GM23338 (cell line): ENCODE data around the gene PREP. TPM values are rescaled to one million over a fixed set of nuclear protein-coding genes. Genes with fewer than 3 reads are reported as not detected.

ENCODE experiments used
- ATAC-seq: fragments of 200-7000 bp; cut with Tn5 transposase; 3 replicates; pipeline ENCODE4 v1.9.1; 2020
- DNase-seq: peaks from one replicate; pipeline ENCODE4 v3.0.0-alpha.2; 2015; ENCODE audit warnings: low spot score
- H2AFZ ChIP-seq: fragments of 200-600 bp; sonication (generic); 2 replicates; pipeline ENCODE4 v1.8.0; 2016; ENCODE audit warnings: antibody characterized with exemption, mild to moderate bottlenecking, moderate library complexity
- H3F3A ChIP-seq: fragments of 200-600 bp; sonication (generic); replicated peaks from 2 replicates; pipeline ENCODE4 v1.8.0; 2017; ENCODE audit warnings: antibody characterized with exemption, mixed run types, low read depth
- H3K27ac ChIP-seq: fragments of 200-600 bp; sonication (generic); 2 replicates; pipeline ENCODE4 v1.6.1; 2016; ENCODE audit warnings: low read depth
- H3K27me3 ChIP-seq: fragments of 200-600 bp; sonication (generic); 2 replicates; pipeline ENCODE4 v1.8.0; 2016; ENCODE audit warnings: mild to moderate bottlenecking, mixed run types, moderate library complexity; ENCODE audit not compliant: insufficient read depth
- H3K36me3 ChIP-seq: fragments of 200-600 bp; sonication (generic); 2 replicates; pipeline ENCODE4 v1.8.0; 2016; ENCODE audit warnings: mild to moderate bottlenecking; ENCODE audit not compliant: insufficient read depth
- H3K4me1 ChIP-seq: fragments of 200-600 bp; sonication (generic); 2 replicates; pipeline ENCODE4 v1.8.0; 2016; ENCODE audit warnings: mild to moderate bottlenecking, moderate library complexity; ENCODE audit not compliant: insufficient read depth
- H3K4me2 ChIP-seq: fragments of 200-600 bp; sonication (generic); 2 replicates; pipeline ENCODE4 v1.7.1; 2017; ENCODE audit warnings: mixed run types
- H3K4me3 ChIP-seq: fragments of 200-600 bp; sonication (generic); 2 replicates; pipeline ENCODE4 v1.6.1; 2016; ENCODE audit warnings: mixed run types
- H3K79me2 ChIP-seq: fragments of 200-600 bp; sonication (generic); replicated peaks from 2 replicates; pipeline ENCODE4 v1.8.0; 2017; ENCODE audit warnings: mild to moderate bottlenecking; ENCODE audit not compliant: insufficient read depth
- H3K9me2 ChIP-seq: fragments of 200-600 bp; sonication (generic); 2 replicates; pipeline ENCODE4 v1.8.0; 2017; ENCODE audit not compliant: insufficient read depth
- H4K20me1 ChIP-seq: fragments of 200-600 bp; sonication (generic); replicated peaks from 2 replicates; pipeline ENCODE4 v1.8.0; 2017; ENCODE audit warnings: mild to moderate bottlenecking; ENCODE audit not compliant: insufficient read depth
- H3K27ac Mint-ChIP-seq: 2 replicates; pipeline ENCODE4 v1.8.0; 2020; ENCODE audit warnings: inconsistent platforms, mild to moderate bottlenecking, moderate library complexity, mixed read lengths
- H3K27me3 Mint-ChIP-seq: 3 replicates; pipeline ENCODE4 v1.8.0; 2022; ENCODE audit warnings: low read depth, mild to moderate bottlenecking, moderate library complexity, mixed read lengths, inconsistent platforms; ENCODE audit not compliant: insufficient read depth, poor library complexity
- H3K36me3 Mint-ChIP-seq: 3 replicates; pipeline ENCODE4 v1.8.0; 2021; ENCODE audit warnings: low read depth, mild to moderate bottlenecking, inconsistent platforms, moderate library complexity, mixed read lengths
- H3K4me1 Mint-ChIP-seq: 3 replicates; pipeline ENCODE4 v1.8.0; 2020; ENCODE audit warnings: mild to moderate bottlenecking, inconsistent platforms, mixed read lengths
- H3K4me3 Mint-ChIP-seq: 3 replicates; pipeline ENCODE4 v1.8.0; 2021; ENCODE audit warnings: moderate library complexity, mild to moderate bottlenecking, inconsistent platforms, mixed read lengths
- H3K9me3 Mint-ChIP-seq: 3 replicates; pipeline ENCODE4 v1.8.0; 2020; ENCODE audit warnings: moderate library complexity, mild to moderate bottlenecking, inconsistent platforms, mixed read lengths
- CREB1 ChIP-seq: fragments of 250-450 bp; sonication (Bioruptor Pico); IDR thresholded peaks from 2 replicates; pipeline ENCODE4 v1.5.0; 2020; ENCODE audit warnings: low read depth, mild to moderate bottlenecking, moderate library complexity
- ETS1 ChIP-seq: IDR thresholded peaks from 2 replicates; pipeline ENCODE4 v1.6.1; 2016; ENCODE audit warnings: antibody characterized with exemption
- EZH2 ChIP-seq: fragments of 200-600 bp; sonication (generic); IDR thresholded peaks from one replicate; pipeline ENCODE4 v1.8.0; 2017; ENCODE audit warnings: antibody characterized with exemption, mild to moderate bottlenecking, low read depth; ENCODE audit not compliant: unreplicated experiment
- EZH2phosphoT487 ChIP-seq: fragments of 200-600 bp; sonication (generic); IDR thresholded peaks from one replicate; pipeline ENCODE4 v1.8.1; 2018; ENCODE audit warnings: antibody characterized with exemption; ENCODE audit not compliant: unreplicated experiment
- JUNB ChIP-seq: IDR thresholded peaks from one replicate; pipeline ENCODE4 v1.6.1; 2016; ENCODE audit warnings: antibody characterized with exemption; ENCODE audit not compliant: unreplicated experiment
- NANOG ChIP-seq: IDR thresholded peaks from 2 replicates; pipeline ENCODE4 v1.6.1; 2016; ENCODE audit warnings: antibody characterized with exemption, borderline replicate concordance
- POLR2AphosphoS5 ChIP-seq: IDR thresholded peaks from 2 replicates; pipeline ENCODE4 v1.6.1; 2016; ENCODE audit warnings: antibody characterized with exemption, low read depth
- STAT1 ChIP-seq: IDR thresholded peaks from one replicate; pipeline ENCODE4 v1.6.1; 2016; ENCODE audit warnings: antibody characterized with exemption; ENCODE audit not compliant: unreplicated experiment
- ZNF114 ChIP-seq: fragments of 250-450 bp; sonication (Bioruptor Pico); IDR thresholded peaks from 2 replicates; pipeline ENCODE4 v1.5.0; 2020; ENCODE audit warnings: mild to moderate bottlenecking, moderate library complexity
- ZNF331 ChIP-seq: fragments of 250-450 bp; sonication (Bioruptor Pico); IDR thresholded peaks from 2 replicates; pipeline ENCODE4 v1.5.0; 2020; ENCODE audit warnings: low read depth, mild to moderate bottlenecking, moderate library complexity
- ZNF462 ChIP-seq: fragments of 250-450 bp; sonication (Bioruptor Pico); IDR thresholded peaks from 2 replicates; pipeline ENCODE4 v1.5.0; 2020; ENCODE audit warnings: mild to moderate bottlenecking, moderate library complexity
- polyA plus RNA-seq: library from polyadenylated mRNA; unstranded; fragments of >200 nt; fragmentation: Nextera tagmentation; extraction: Ambion mirVana; gene quantifications from 2 replicates; pipeline ENCODE4 v1.2.1, GENCODE V29; 2016
- total RNA-seq: library from RNA; depleted of rRNA; stranded (reverse); fragments of >200 nt; shearing (Covaris generic); gene quantifications from 2 replicates; pipeline ENCODE4 v1.2.3, GENCODE V29; 2014
- TF ChIP-seq, protein P1 (sequence below): IDR thresholded peaks from one replicate; pipeline ENCODE4 v1.6.1; 2018; ENCODE audit warnings: antibody characterized with exemption; ENCODE audit not compliant: unreplicated experiment

Gene PREP
- total and polyA plus RNA-seq, 2 experiments from 2014 or later = 28.5 to 52.7 TPM

- TF ChIP-seq ETS1 = no peak
- no peak for TF ChIP-seq POLR2AphosphoS5
- TF ChIP-seq ZNF331 (CRISPR knock-in tag) = no peak
- no peak for TF ChIP-seq JUNB
Measured at GRCh38 chr6:105433723-105434122, 30.8 kb upstream of the PREP start (continued).

DNA sequence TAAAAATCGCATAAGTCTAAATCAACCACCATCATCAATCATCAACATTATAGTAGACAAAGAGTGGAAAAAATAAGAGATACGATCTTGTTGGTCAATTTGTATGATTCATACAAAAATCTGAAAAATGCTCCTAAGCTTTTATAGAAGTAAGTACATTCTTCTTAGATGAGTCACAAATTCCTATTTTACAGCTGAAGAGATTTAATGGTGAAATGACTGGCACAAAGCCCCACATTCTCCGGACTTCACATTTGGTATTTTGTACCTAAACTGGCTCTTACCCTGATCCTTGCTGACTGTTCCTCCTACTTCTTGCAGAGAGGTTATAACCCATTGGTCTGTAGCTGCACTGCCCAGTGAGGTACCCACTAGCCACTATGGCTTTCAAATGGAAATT, 29.9 kb upstream of the PREP start:
- DNase-seq (peak; percentile 11), ATAC-seq (no peak)
- Histone ChIP-seq H3K9me2 (no peaks in the 10 kb centered on the region), H3K4me3 (no peak overlapping the region), H3K4me1 (no peaks in the 10 kb centered on the region), H3K4me2 (no peak overlapping the region), H3K79me2 (no peaks in the 10 kb centered on the region), H4K20me1 (no peaks in the 10 kb centered on the region), H3K27me3 (no peaks in the 10 kb centered on the region), H2AFZ (no peak overlapping the region), H3K36me3 (no peaks in the 10 kb centered on the region), H3F3A (no peaks in the 10 kb centered on the region), H3K27ac (no peak overlapping the region)
- Mint-ChIP-seq H3K4me3 (no peak overlapping the region), H3K27me3 (no peaks in the 10 kb centered on the region), H3K36me3 (no peaks in the 10 kb centered on the region), H3K27ac (no peak overlapping the region; the same call in 1 of the 2 replicates), H3K4me1 (peaks cover 9% of the 10 kb centered on the region; the same call in 2 of the 3 replicates), H3K9me3 (no peaks in the 10 kb centered on the region)
- TF ChIP-seq EZH2phosphoT487 (no peak), ZNF114 (no peak), STAT1 (no peak), ZNF331 (CRISPR knock-in tag) (no peak), EZH2 (no peak), ETS1 (no peak), NANOG (no peak), ZNF462 (CRISPR knock-in tag) (no peak), CREB1 (CRISPR knock-in tag) (no peak), JUNB (no peak)
- TF ChIP-seq, protein P1, sequence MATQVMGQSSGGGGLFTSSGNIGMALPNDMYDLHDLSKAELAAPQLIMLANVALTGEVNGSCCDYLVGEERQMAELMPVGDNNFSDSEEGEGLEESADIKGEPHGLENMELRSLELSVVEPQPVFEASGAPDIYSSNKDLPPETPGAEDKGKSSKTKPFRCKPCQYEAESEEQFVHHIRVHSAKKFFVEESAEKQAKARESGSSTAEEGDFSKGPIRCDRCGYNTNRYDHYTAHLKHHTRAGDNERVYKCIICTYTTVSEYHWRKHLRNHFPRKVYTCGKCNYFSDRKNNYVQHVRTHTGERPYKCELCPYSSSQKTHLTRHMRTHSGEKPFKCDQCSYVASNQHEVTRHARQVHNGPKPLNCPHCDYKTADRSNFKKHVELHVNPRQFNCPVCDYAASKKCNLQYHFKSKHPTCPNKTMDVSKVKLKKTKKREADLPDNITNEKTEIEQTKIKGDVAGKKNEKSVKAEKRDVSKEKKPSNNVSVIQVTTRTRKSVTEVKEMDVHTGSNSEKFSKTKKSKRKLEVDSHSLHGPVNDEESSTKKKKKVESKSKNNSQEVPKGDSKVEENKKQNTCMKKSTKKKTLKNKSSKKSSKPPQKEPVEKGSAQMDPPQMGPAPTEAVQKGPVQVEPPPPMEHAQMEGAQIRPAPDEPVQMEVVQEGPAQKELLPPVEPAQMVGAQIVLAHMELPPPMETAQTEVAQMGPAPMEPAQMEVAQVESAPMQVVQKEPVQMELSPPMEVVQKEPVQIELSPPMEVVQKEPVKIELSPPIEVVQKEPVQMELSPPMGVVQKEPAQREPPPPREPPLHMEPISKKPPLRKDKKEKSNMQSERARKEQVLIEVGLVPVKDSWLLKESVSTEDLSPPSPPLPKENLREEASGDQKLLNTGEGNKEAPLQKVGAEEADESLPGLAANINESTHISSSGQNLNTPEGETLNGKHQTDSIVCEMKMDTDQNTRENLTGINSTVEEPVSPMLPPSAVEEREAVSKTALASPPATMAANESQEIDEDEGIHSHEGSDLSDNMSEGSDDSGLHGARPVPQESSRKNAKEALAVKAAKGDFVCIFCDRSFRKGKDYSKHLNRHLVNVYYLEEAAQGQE = no peak
